Activated B cell treated with CpG ODN at 0.5 μM for 24 hours (primary cell): ENCODE measurements around the gene MPDZ. TPM values are rescaled to one million over a fixed set of nuclear protein-coding genes. Genes with fewer than 3 reads are reported as not detected.

Experiments used
- ATAC-seq: fragments of 200-7000 bp; cut with Tn5 transposase; one replicate; pipeline ENCODE4 v1.10.0; 2021; ENCODE audit warnings: low read depth, mild to moderate bottlenecking, moderate library complexity
- CTCF ChIA-PET: fragments of 350-600 bp; sonication (Branson Sonifier 250); formaldehyde crosslinking; loops from one replicate; lab custom pipeline; 2021; ENCODE audit warnings: antibody characterized with exemption; lab: Charles Lee
- POLR2A ChIA-PET: fragments of 350-600 bp; sonication (Branson Sonifier 250); formaldehyde crosslinking; loops from one replicate; lab custom pipeline; 2021; ENCODE audit warnings: antibody characterized with exemption; lab: Charles Lee
- DNase-seq: peaks from one replicate; pipeline ENCODE4 v3.0.0; 2022
- H3K27ac Mint-ChIP-seq: one replicate; pipeline ENCODE4 v1.8.0; 2020; ENCODE audit warnings: mixed read lengths
- H3K27me3 Mint-ChIP-seq: one replicate; pipeline ENCODE4 v1.8.0; 2021; ENCODE audit warnings: mixed read lengths
- H3K36me3 Mint-ChIP-seq: one replicate; pipeline ENCODE4 v1.8.0; 2021; ENCODE audit warnings: low read depth, mixed read lengths
- H3K4me1 Mint-ChIP-seq: one replicate; pipeline ENCODE4 v1.8.0; 2021; ENCODE audit warnings: mixed read lengths
- H3K4me3 Mint-ChIP-seq: one replicate; pipeline ENCODE4 v1.8.0; 2020; ENCODE audit warnings: mild to moderate bottlenecking, mixed read lengths
- H3K9me3 Mint-ChIP-seq: one replicate; pipeline ENCODE4 v1.8.0; 2020; ENCODE audit warnings: mixed read lengths
- CTCF ChIP-seq: fragments of 200-600 bp; IDR thresholded peaks from one replicate; pipeline ENCODE4 v1.8.0; 2022; ENCODE audit warnings: antibody characterized with exemption, mild to moderate bottlenecking
- intact Hi-C: fragments of 100-400 bp; cut with micrococcal nuclease; formaldehyde crosslinking; loops from one replicate; pipeline ENCODE4 v1.15.1; 2024
- total RNA-seq: library from RNA; stranded (reverse); gene quantifications from 2 replicates; pipeline ENCODE4 v1.2.3, GENCODE V29; 2022

Gene MPDZ
- total RNA-seq, 1 donor from 2014 or later, result not detected

GRCh38 chr9:13264788-13265187 lies 14.7 kb downstream of the MPDZ start:
- DNase-seq (no peak), ATAC-seq (no peak)
- ChIA-PET POLR2A (no interaction called here), CTCF (no interaction called here)
- no peak overlapping the region for H3K4me3 Mint-ChIP-seq
- H3K27me3 Mint-ChIP-seq, result no peaks in the 10 kb centered on the region
- intact Hi-C loops, result no loop called here
- H3K4me1 Mint-ChIP-seq, result no peaks in the 10 kb centered on the region
- TF ChIP-seq CTCF, result no peak
- no peak overlapping the region for H3K27ac Mint-ChIP-seq
- H3K36me3 Mint-ChIP-seq, result no peaks in the 10 kb centered on the region
- peaks cover 4% of the 10 kb centered on the region for H3K9me3 Mint-ChIP-seq

GRCh38 chr9:13263511-13263910 lies 16.0 kb downstream of the MPDZ start:
- CTCF ChIA-PET, result no interaction called here

GRCh38 chr9:13252852-13253251 lies 26.6 kb downstream of the MPDZ start:
- ChIA-PET CTCF (no interaction called here), POLR2A (no interaction called here)
- Mint-ChIP-seq H3K4me1 (no peaks in the 10 kb centered on the region), H3K36me3 (no peaks in the 10 kb centered on the region), H3K27ac (no peak overlapping the region), H3K27me3 (no peaks in the 10 kb centered on the region), H3K4me3 (no peak overlapping the region), H3K9me3 (peaks cover 4% of the 10 kb centered on the region)
- ATAC-seq, result no peak
- DNase-seq, result no peak
- no peak for TF ChIP-seq CTCF
- intact Hi-C loops, result no loop called here

More at GRCh38 chr9:13263511-13263910, 16.0 kb downstream of the MPDZ start:
- ATAC-seq (no peak), DNase-seq (no peak)
- intact Hi-C loops, result no loop called here
- no peaks in the 10 kb centered on the region for H3K36me3 Mint-ChIP-seq
- no peaks in the 10 kb centered on the region for H3K27me3 Mint-ChIP-seq
- H3K9me3 Mint-ChIP-seq, result peaks cover 2% of the 10 kb centered on the region
- H3K4me3 Mint-ChIP-seq, result no peak overlapping the region
- POLR2A ChIA-PET, result no interaction called here
- no peaks in the 10 kb centered on the region for H3K4me1 Mint-ChIP-seq
- TF ChIP-seq CTCF, result no peak
- H3K27ac Mint-ChIP-seq, result no peak overlapping the region

- Mint-ChIP-seq H3K36me3 (no peaks in the 10 kb centered on the region), H3K27ac (no peak overlapping the region), H3K4me3 (no peak overlapping the region), H3K27me3 (no peaks in the 10 kb centered on the region), H3K4me1 (no peaks in the 10 kb centered on the region), H3K9me3 (no peaks in the 10 kb centered on the region)
- DNase-seq (no peak), ATAC-seq (no peak)
- TF ChIP-seq CTCF, result no peak
- intact Hi-C loops, result no loop called here
- ChIA-PET CTCF (no interaction called here), POLR2A (no interaction called here)
Observed at GRCh38 chr9:13244181-13244580, 35.3 kb downstream of the MPDZ start.

- ATAC-seq (no peak), DNase-seq (no peak)
- Mint-ChIP-seq H3K4me1 (no peaks in the 10 kb centered on the region), H3K36me3 (no peaks in the 10 kb centered on the region), H3K27ac (no peak overlapping the region), H3K4me3 (no peak overlapping the region), H3K27me3 (no peaks in the 10 kb centered on the region), H3K9me3 (no peaks in the 10 kb centered on the region)
- TF ChIP-seq CTCF, result no peak
- POLR2A ChIA-PET, result no interaction called here
- CTCF ChIA-PET, result no interaction called here
- intact Hi-C loops, result no loop called here
Observed at GRCh38 chr9:13241283-13241682, 38.2 kb downstream of the MPDZ start.
